H9 (cell line): Measurements from ENCODE around the gene CACNA1G. TPM values are rescaled to one million over a fixed set of nuclear protein-coding genes. Genes with fewer than 3 reads are reported as not detected.

Experiments used
- DNase-seq: peaks from one replicate; pipeline ENCODE4 v3.0.0-alpha.2; 2017
- H2AFZ ChIP-seq: one replicate; pipeline ENCODE4 v1.6.1; 2013; ENCODE audit warnings: mild to moderate bottlenecking, low read length, control low read depth, moderate library complexity
- H2AK5ac ChIP-seq: 2 replicates; pipeline ENCODE4 v1.6.1; 2013; ENCODE audit warnings: low read length, control low read depth, mixed read lengths; ENCODE audit not compliant: insufficient read length
- H2BK120ac ChIP-seq: one replicate; pipeline ENCODE4 v1.6.1; 2013; ENCODE audit warnings: low read depth, mild to moderate bottlenecking, low read length, control low read depth, inconsistent platforms; ENCODE audit not compliant: poor library complexity, severe bottlenecking
- H2BK12ac ChIP-seq: 2 replicates; pipeline ENCODE4 v1.6.1; 2013; ENCODE audit warnings: low read length, control low read depth, mixed read lengths, low read depth; ENCODE audit not compliant: insufficient read length
- H2BK15ac ChIP-seq: 2 replicates; pipeline ENCODE4 v1.6.1; 2013; ENCODE audit warnings: low read depth, low read length, control low read depth
- H2BK20ac ChIP-seq: one replicate; pipeline ENCODE4 v1.6.1; 2013; ENCODE audit warnings: low read depth, mild to moderate bottlenecking, low read length, control low read depth, inconsistent platforms; ENCODE audit not compliant: poor library complexity, severe bottlenecking
- H2BK5ac ChIP-seq: 2 replicates; pipeline ENCODE4 v1.6.1; 2013; ENCODE audit warnings: low read length, control low read depth, mixed read lengths; ENCODE audit not compliant: insufficient read length
- H3K14ac ChIP-seq: 2 replicates; pipeline ENCODE4 v1.6.1; 2013; ENCODE audit warnings: low read length, control low read depth; ENCODE audit not compliant: insufficient read depth
- H3K18ac ChIP-seq: 2 replicates; pipeline ENCODE4 v1.6.1; 2013; ENCODE audit warnings: low read depth, mild to moderate bottlenecking, mixed read lengths, low read length, control low read depth; ENCODE audit not compliant: insufficient read length
- H3K23ac ChIP-seq: 2 replicates; pipeline ENCODE4 v1.6.1; 2013; ENCODE audit warnings: low read length, control low read depth, mixed read lengths, low read depth; ENCODE audit not compliant: insufficient read length
- H3K23me2 ChIP-seq: 2 replicates; pipeline ENCODE4 v1.6.1; 2013; ENCODE audit warnings: low read depth, mild to moderate bottlenecking, mixed read lengths, low read length, control low read depth; ENCODE audit not compliant: insufficient read length, poor library complexity, severe bottlenecking
- H3K27ac ChIP-seq: 2 replicates; pipeline ENCODE4 v1.5.1; 2013; ENCODE audit warnings: low read length, control low read depth, mixed read lengths, low read depth; ENCODE audit not compliant: insufficient read length
- H3K27me3 ChIP-seq: 2 replicates; pipeline ENCODE4 v1.6.1; 2013; ENCODE audit warnings: low read length, control low read depth, inconsistent platforms; ENCODE audit not compliant: insufficient read depth
- H3K4ac ChIP-seq: 2 replicates; pipeline ENCODE4 v1.6.1; 2013; ENCODE audit warnings: low read depth, mild to moderate bottlenecking, control low read depth, inconsistent platforms, low read length, moderate library complexity
- H3K4me1 ChIP-seq: 2 replicates; pipeline ENCODE4 v1.6.1; 2013; ENCODE audit warnings: low read length, control low read depth, inconsistent platforms; ENCODE audit not compliant: insufficient read depth
- H3K4me2 ChIP-seq: 2 replicates; pipeline ENCODE4 v1.6.1; 2013; ENCODE audit warnings: low read length, control low read depth, mixed read lengths; ENCODE audit not compliant: insufficient read length, insufficient read depth
- H3K56ac ChIP-seq: 2 replicates; pipeline ENCODE4 v1.6.1; 2013; ENCODE audit warnings: low read depth, mild to moderate bottlenecking, mixed read lengths, low read length, control low read depth; ENCODE audit not compliant: insufficient read length
- H3K79me1 ChIP-seq: 2 replicates; pipeline ENCODE4 v1.6.1; 2013; ENCODE audit warnings: low read depth, mild to moderate bottlenecking, moderate library complexity, low read length, control low read depth, inconsistent platforms; ENCODE audit not compliant: insufficient read depth, poor library complexity, severe bottlenecking
- H3K79me2 ChIP-seq: 2 replicates; pipeline ENCODE4 v1.6.1; 2013; ENCODE audit warnings: low read length, control low read depth, inconsistent platforms; ENCODE audit not compliant: insufficient read depth
- H3K9ac ChIP-seq: 2 replicates; pipeline ENCODE4 v1.6.1; 2013; ENCODE audit warnings: low read length, control low read depth, mixed read lengths; ENCODE audit not compliant: insufficient read length; ENCODE audit errors: extremely low read depth
- H3K9me3 ChIP-seq: one replicate; pipeline ENCODE4 v1.6.1; 2013; ENCODE audit warnings: low read depth, low read length, inconsistent platforms; ENCODE audit not compliant: control insufficient read depth
- H3T11ph ChIP-seq: one replicate; pipeline ENCODE4 v1.6.1; 2013; ENCODE audit warnings: mild to moderate bottlenecking, low read length, control low read depth, inconsistent platforms
- H4K20me1 ChIP-seq: one replicate; pipeline ENCODE4 v1.6.1; 2013; ENCODE audit not compliant: control insufficient read depth, insufficient read length, insufficient read depth
- H4K5ac ChIP-seq: 2 replicates; pipeline ENCODE4 v1.6.1; 2013; ENCODE audit warnings: low read depth, mild to moderate bottlenecking, mixed read lengths, low read length, control low read depth; ENCODE audit not compliant: insufficient read length
- H4K8ac ChIP-seq: replicated peaks from 2 replicates; pipeline ENCODE4 v1.6.1; 2013; ENCODE audit warnings: low read length, control low read depth, mixed read lengths, low read depth; ENCODE audit not compliant: insufficient read length
- H4K91ac ChIP-seq: 2 replicates; pipeline ENCODE4 v1.6.1; 2013; ENCODE audit warnings: low read depth, mild to moderate bottlenecking, moderate library complexity, mixed read lengths, low read length, control low read depth; ENCODE audit not compliant: insufficient read length
- H3K27ac Mint-ChIP-seq, 3 experiments: 2 replicates in 2 of 3; 3 replicates in 1 of 3; pipeline ENCODE4 v1.8.0; 2020 to 2021; ENCODE audit warnings: mixed read lengths in 3 of 3, mild to moderate bottlenecking in 1 of 3, moderate library complexity in 1 of 3
- H3K27me3 Mint-ChIP-seq: 2 replicates; pipeline ENCODE4 v1.8.0; 2021; ENCODE audit warnings: low read depth, mild to moderate bottlenecking, moderate library complexity, mixed read lengths
- H3K36me3 Mint-ChIP-seq, 3 experiments: 2 replicates in 2 of 3; 3 replicates in 1 of 3; pipeline ENCODE4 v1.8.0; 2020 to 2021; ENCODE audit warnings: low read depth in 3 of 3, mixed read lengths in 3 of 3; ENCODE audit not compliant: insufficient read depth in 1 of 3
- H3K4me1 Mint-ChIP-seq, 2 experiments: 2 replicates each; pipeline ENCODE4 v1.8.0; 2020; ENCODE audit warnings: mixed read lengths in 2 of 2
- H3K4me3 Mint-ChIP-seq, 2 experiments: 2 replicates in 1 of 2; 3 replicates in 1 of 2; pipeline ENCODE4 v1.8.0; 2020 to 2021; ENCODE audit warnings: mild to moderate bottlenecking in 2 of 2, mixed read lengths in 2 of 2, moderate library complexity in 1 of 2
- H3K9me3 Mint-ChIP-seq, 2 experiments: 2 replicates in 1 of 2; 3 replicates in 1 of 2; pipeline ENCODE4 v1.8.0; 2020; ENCODE audit warnings: mild to moderate bottlenecking in 2 of 2, mixed read lengths in 2 of 2, moderate library complexity in 1 of 2
- CTCF ChIP-seq: fragments of 200-600 bp; sonication (generic); conservative IDR thresholded peaks from 3 replicates; pipeline ENCODE4 v1.8.0; 2021; ENCODE audit warnings: antibody characterized with exemption, mild to moderate bottlenecking
- WGBS: extraction: QIAGEN DNeasy Blood & Tissue Kit; methylation state at CpG from one replicate; pipeline ENCODE4 v1.1.7; 2013; ENCODE audit warnings: missing lambda C conversion rate, low lambda C conversion rate, mixed read lengths; ENCODE audit not compliant: insufficient read length; ENCODE audit errors: extremely low coverage; 5-methylcytosine and 5-hydroxymethylcytosine counted together
- total RNA-seq: library from RNA; stranded (reverse); gene quantifications from 2 replicates; pipeline ENCODE4 v1.2.1, GENCODE V29; 2021

The CACNA1G gene
- total RNA-seq, 1 experiment from 2014 or later, result 1.5 TPM

- H2AFZ ChIP-seq, result no peak overlapping the region
- H4K91ac ChIP-seq, result no peak overlapping the region
- no CpG with 5 or more reads among the region's 19 CpGs for WGBS
- no peak overlapping the region for H3T11ph ChIP-seq
- H3K27me3 Mint-ChIP-seq, result peaks cover 17% of the 10 kb centered on the region
- no peak overlapping the region for H2BK120ac ChIP-seq
- TF ChIP-seq CTCF, result no peak
- no peak overlapping the region for H3K4me2 ChIP-seq
- no peak overlapping the region for H3K9ac ChIP-seq
- no peak overlapping the region for H2BK20ac ChIP-seq
- no peak for DNase-seq
- H3K56ac ChIP-seq, result no peak overlapping the region
- no peak overlapping the region for H2BK12ac ChIP-seq
- H3K9me3 ChIP-seq, result no peaks in the 10 kb centered on the region
- H3K79me1 ChIP-seq, result no peaks in the 10 kb centered on the region
- no peaks in the 10 kb centered on the region; a peak in 1 of 7 replicates for H3K36me3 Mint-ChIP-seq
- no peak overlapping the region for H3K18ac ChIP-seq
- H2BK5ac ChIP-seq, result no peak overlapping the region
- no peak overlapping the region for H3K4me3 Mint-ChIP-seq
- H3K4me1 Mint-ChIP-seq, result peaks cover 8 to 11% of the 10 kb centered on the region in 2 experiments; a peak in 2 of 4 replicates
- H3K4ac ChIP-seq, result no peak overlapping the region
- no peak overlapping the region for H3K14ac ChIP-seq
- H4K8ac ChIP-seq, result no peak overlapping the region
- H4K5ac ChIP-seq, result no peak overlapping the region
- no peak overlapping the region for H2BK15ac ChIP-seq
- H3K27me3 ChIP-seq, result no peaks in the 10 kb centered on the region
- no peak overlapping the region for H3K27ac ChIP-seq
- no peaks in the 10 kb centered on the region for H3K23me2 ChIP-seq
- no peaks in the 10 kb centered on the region for H3K79me2 ChIP-seq
- no peak overlapping the region for H3K27ac Mint-ChIP-seq
- H3K9me3 Mint-ChIP-seq, result no peaks in the 10 kb centered on the region; a peak in 1 of 5 replicates
- no peaks in the 10 kb centered on the region; the same call in 1 of the 2 replicates for H3K4me1 ChIP-seq
- H3K23ac ChIP-seq, result no peak overlapping the region
- H2AK5ac ChIP-seq, result no peak overlapping the region
- no peaks in the 10 kb centered on the region for H4K20me1 ChIP-seq
Observed at GRCh38 chr17:50549256-50549941, 11.1 kb upstream of the CACNA1G start.
